OCI-LY3 (cell line): ENCODE measurements around the gene SMIM36.

Experiments
- CTCF ChIP-seq: fragments of 200-600, 300-600 bp; sonication (generic); IDR thresholded peaks from 2 replicates; pipeline ENCODE4 v1.5.1; 2014; ENCODE audit warnings: antibody characterized with exemption, low read length, low read depth
- EZH2phosphoT487 ChIP-seq: fragments of 200-600 bp; shearing (Covaris generic); IDR thresholded peaks from 2 replicates; pipeline ENCODE4 v1.6.1; 2018; ENCODE audit warnings: antibody characterized with exemption, mixed run types, low read depth

- TF ChIP-seq CTCF (no peak), EZH2phosphoT487 (no peak)
These were observed 60.9 kb downstream of the SMIM36 start for GRCh38 chr17:55450232-55450825.
